Stimulated activated CD8-positive, alpha-beta memory T cell treated with anti-CD3 and anti-CD28 coated beads, Interleukin-7, amount 100 ng/mL, for 48 hours (primary cell): ENCODE results near the gene SMC1B.
"Not testable (repeated sequence)": the region's sequence is repeated elsewhere in the genome, so short reads cannot be mapped to it uniquely, and the experiment has no call there.

Experiments
- DNase-seq, 2 donors: peaks; one replicate each; pipeline ENCODE4 v3.0.0-alpha.2; 2020; ENCODE audit warnings: low read depth in 1 of 2; ENCODE audit errors: extremely low read depth in 1 of 2

Gene SMC1B

GRCh38 chr22:45351956-45352355 lies 61.4 kb downstream of the SMC1B start:
- DNase-seq = no peak

- DNase-seq = no peak
Measured at GRCh38 chr22:45349916-45350315, 63.5 kb downstream of the SMC1B start.

GRCh38 chr22:45344334-45344733 lies 69.1 kb downstream of the SMC1B start:
- no peak for DNase-seq

GRCh38 chr22:45343143-45343542 lies 70.3 kb downstream of the SMC1B start:
- DNase-seq = no peak

GRCh38 chr22:45341498-45341897 lies 71.9 kb downstream of the SMC1B start:
- DNase-seq = peak in 1 of 2 donors; percentile 57

GRCh38 chr22:45340323-45340722 lies 73.1 kb downstream of the SMC1B start:
- DNase-seq = no peak

GRCh38 chr22:45338795-45339194 lies 74.6 kb downstream of the SMC1B start:
- no peak for DNase-seq

GRCh38 chr22:45337536-45337935 lies 75.9 kb downstream of the SMC1B start:
- no peak for DNase-seq

- no peak for DNase-seq
Measured at GRCh38 chr22:45336971-45337431, 76.4 kb downstream of the SMC1B start.

GRCh38 chr22:45335854-45336522 lies 77.4 kb downstream of the SMC1B start:
- DNase-seq = no peak

- DNase-seq = no peak
Measured at GRCh38 chr22:45335021-45335818, 78.2 kb downstream of the SMC1B start.

- no peak for DNase-seq
Measured at GRCh38 chr22:45334528-45334927, 78.9 kb downstream of the SMC1B start.

GRCh38 chr22:45334068-45334467 lies 79.3 kb downstream of the SMC1B start:
- DNase-seq = no peak

GRCh38 chr22:45332001-45332400 lies 81.4 kb downstream of the SMC1B start:
- no peak for DNase-seq

- DNase-seq = no peak
Measured at GRCh38 chr22:45331486-45331885, 81.9 kb downstream of the SMC1B start.

GRCh38 chr22:45330548-45330947 lies 82.9 kb downstream of the SMC1B start:
- DNase-seq = no peak

- no peak for DNase-seq
Measured at GRCh38 chr22:45329530-45329936, 83.9 kb downstream of the SMC1B start.

GRCh38 chr22:45328822-45329529 lies 84.4 kb downstream of the SMC1B start:
- DNase-seq = no peak

- DNase-seq = not testable (repeated sequence)
Measured at GRCh38 chr22:45328261-45328660, 85.1 kb downstream of the SMC1B start.

- DNase-seq = no peak
Measured at GRCh38 chr22:45324311-45324711, 89.1 kb downstream of the SMC1B start.

GRCh38 chr22:45323695-45324094 lies 89.7 kb downstream of the SMC1B start:
- no peak for DNase-seq
